GM18517 (cell line): ENCODE measurements around the gene TSPAN2.

Experiments used
- ATAC-seq: cut with Tn5 transposase; IDR thresholded peaks from one replicate; pipeline ENCODE4 v1.9.1; 2021; ENCODE audit warnings: mild to moderate bottlenecking, moderate library complexity; ENCODE audit not compliant: unreplicated experiment

Gene TSPAN2

DNA sequence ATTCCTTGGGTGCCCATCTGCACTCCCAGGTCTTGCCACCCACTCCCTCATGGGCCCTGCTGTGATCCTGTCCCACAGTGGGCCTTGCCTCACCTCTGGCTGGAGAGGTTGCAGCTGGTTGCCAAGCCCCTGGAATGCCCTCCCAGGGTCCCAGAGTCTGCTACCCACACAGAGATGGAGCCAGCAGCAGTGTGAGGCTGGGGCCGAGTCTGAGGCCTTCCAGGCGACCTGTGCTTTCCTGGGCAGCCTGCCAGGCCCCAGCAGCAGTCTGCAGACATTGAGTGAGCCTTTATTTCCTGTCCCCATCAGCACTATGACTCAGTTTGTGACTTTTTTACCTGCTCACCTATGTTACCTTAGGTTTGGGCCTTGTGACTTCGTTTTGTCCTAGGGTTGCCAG lies 25.0 kb upstream of the TSPAN2 start:
- no peak for ATAC-seq

DNA sequence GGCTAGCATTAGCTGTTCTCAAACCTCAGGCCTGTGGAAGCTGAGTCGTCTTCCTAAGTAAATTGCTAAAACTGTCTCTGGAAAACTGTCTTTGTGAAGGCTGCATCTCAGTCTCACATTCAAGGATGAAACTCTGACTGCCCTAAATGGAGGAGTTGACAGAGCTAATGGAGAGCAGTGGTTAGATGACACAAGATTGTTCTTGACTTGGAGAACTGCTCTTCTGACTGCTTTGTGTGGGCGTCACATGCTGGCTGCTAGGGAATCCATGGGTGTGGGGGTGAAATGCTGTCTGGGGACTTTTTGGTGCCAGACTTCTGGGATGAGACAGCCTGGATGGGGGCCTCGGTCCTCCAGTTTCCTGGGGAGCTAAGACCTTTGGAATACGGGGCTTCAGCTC lies 24.5 kb upstream of the TSPAN2 start:
- no peak for ATAC-seq

DNA sequence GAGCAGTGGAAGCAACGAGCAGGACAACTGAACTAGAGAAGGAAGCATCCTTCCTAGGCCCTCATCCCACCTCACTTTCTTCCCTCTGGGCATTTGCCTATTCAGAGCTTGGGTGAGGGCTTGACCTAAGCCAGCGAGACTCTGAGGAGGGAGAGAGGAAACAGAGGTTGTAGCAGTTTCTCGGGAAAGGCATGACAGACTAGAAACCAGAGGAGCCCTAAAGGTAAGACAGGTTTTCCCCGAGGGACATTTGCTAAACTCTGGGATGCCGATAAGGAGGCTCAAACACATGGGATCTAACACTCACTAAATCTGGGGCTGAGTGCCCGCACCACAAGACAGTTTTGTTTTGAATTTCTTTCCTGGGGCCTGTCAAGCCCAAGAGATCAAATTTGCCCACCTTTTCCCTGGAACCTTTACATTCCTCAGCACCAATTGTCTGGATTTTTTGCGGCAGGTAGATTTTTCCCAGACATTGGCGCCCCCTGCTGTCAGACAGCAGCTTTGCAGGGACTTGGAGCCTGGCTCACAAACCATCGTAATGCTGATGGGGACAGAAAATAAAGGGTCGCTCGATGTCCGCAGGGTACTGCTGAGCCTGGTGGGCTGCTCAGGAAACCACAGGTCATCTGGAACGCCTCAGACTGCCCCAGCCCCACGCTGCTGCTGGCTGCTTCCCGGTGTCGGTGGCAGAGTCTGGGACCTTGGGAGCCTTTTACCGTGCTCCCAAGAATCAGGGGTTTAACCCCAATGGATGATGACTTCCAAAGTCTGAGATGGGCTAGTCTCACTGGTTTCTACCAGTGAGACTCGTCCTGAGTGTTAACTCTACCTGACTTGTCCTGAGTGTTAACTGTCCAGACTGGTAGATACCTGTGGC lies 23.4 kb upstream of the TSPAN2 start:
- ATAC-seq: no peak

DNA sequence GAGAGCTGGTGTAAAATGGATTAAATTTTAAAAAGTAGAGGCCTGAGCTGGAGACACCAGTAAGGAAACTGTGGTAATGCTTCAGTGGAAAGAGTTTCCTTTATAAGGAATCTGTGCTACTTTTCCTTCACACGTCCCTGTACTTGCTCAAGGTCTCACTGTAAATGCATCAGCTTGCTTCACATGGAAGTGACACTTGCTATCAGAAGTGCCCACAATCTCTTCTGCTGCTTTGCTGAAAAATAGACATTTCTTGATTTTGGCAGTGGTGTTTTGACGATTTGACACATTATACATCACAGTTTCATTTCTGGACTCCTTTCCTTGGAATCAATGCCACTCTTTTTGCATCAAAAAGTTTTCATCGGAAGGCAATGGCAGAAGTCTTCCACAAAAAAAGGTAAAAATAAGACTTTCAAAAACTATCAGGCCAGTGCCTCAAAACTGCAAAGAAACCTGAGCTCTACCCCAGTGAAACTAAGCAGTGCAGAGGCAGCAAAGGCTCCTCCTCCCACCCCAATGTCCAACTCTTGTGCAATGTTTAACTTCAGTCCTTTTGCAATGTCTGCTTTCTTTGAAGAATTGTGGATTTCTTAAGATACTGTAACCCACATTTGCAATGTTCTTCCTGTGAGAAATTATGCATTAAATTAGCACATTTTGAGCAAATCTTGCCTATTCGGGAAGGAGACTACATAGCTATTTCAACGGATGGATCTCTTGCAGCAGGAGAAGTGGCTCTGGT lies 18.4 kb upstream of the TSPAN2 start:
- no peak for ATAC-seq

DNA sequence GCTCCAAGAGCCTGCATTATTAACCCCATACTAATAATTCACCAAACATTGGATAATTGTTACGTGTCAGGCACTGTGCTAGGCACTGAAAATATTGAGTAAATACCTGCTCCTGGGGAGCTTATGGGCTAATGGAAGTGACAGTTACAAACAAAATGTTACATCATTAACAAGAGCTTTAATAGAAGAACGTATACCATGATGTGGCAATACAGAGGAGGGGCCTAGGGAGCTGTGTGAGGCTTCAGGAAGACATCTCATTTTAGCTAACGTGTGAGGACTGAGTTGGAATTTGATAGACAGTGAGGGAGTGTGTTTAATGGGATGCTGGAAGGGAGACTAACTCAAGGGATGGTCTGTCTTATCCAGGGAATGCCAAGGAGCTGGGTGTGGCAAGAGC lies 16.5 kb upstream of the TSPAN2 start:
- no peak for ATAC-seq

DNA sequence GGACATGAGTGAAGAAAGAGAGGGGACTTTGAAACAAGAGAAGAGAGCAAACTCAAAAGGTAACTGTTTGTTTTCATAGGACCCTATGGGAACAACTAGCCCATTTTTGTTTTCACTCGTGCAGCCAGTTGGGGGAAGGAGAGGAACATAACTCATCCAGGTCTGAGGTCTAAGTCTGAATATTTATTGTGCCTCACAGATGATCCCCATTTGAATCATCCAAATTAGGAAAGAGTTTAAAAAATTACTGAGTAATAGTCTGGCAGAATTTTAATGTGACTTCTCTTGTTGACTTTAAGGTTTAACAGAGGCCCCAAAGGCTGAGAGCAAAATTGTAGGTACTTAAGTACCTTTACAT lies 10.4 kb upstream of the TSPAN2 start:
- ATAC-seq: no peak

DNA sequence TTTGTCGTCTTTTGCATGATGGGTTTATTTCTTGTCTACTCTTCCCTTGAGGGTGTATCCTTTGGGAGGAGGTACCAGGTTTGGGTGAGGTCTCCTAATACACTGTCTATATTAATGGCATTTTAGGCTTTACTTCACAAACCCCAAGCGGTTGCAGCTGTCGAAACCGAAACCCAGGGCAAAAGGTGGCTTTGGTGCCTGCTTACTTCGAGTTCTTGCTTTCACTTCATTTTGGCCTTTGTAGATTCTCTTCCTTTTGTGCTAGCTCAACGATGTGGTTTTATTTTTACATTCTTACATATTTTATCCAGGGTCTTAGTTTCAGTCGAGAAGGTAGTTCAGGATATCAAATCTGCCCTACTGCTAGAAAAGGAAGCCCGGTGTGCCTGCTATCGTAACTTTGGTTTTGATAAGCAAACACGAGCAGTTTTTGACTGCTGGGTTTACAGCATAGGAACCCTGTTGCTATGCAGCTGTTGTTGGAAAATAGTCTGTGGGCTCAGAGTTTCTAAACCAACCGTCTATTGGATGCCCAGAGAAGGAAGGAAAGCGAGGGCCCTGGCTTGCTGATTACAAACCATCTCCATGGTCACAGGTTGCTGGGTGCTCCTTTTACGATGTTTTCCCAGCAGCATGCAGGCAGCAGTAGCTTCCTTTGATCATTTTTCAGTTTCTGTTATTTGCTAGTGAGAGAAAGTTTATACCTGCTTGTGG lies 9.8 kb upstream of the TSPAN2 start:
- ATAC-seq: peak; percentile 88

DNA sequence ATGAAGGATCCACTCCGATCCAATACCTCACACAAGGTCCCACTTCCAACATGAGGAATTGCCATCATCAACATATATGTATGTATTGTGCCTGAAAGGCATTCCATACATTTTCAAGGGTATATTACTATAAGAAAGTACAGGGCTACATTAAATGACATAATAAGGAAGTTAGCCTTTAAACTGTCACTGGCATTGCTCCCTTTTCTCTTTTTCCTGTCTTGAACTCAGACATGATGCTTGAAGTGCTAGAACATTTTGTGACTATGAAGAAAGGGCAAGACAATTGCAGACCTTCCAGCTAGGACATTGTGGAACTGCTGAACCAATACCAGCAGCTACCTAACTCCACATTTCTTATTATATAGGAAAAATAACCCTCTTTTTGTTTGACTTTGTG lies 2.9 kb upstream of the TSPAN2 start:
- no peak for ATAC-seq

DNA sequence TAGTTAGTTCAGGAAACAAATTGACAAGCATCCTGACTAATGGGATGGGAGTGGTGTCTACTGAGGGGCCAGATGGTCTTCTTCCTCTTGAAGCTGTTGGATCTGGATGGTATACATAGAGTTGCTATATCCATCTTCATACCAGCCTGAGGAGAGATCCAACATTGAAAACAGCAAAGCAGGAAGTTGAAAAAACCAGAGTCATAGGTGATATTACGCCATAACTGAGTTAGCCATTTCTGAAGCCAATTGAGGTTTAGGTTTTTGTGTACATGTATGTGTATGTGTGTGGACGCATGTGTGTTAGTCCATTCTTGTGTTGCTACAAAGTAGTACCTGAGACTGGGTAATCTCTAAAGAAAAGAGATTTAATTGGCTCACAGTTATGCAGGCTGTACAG lies 2.3 kb upstream of the TSPAN2 start:
- no peak for ATAC-seq

DNA sequence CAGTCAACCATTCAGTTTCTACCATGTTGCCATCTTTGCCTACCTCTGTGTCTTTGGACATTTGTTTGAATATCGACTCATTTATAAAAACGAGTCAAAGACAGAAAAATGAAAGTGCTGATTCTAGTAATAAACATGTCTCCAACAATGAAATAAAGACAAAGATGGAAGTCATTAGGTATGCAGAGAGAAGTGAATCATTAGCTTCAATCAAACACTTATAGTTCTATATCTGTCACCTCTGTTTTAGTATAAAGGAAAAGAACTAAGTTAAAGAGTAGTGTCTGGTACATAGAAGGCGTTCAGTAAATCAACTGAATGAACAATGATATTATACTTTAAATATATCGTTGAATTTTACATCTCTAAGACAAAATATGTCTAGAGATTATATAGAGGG lies 1.7 kb upstream of the TSPAN2 start:
- no peak for ATAC-seq

DNA sequence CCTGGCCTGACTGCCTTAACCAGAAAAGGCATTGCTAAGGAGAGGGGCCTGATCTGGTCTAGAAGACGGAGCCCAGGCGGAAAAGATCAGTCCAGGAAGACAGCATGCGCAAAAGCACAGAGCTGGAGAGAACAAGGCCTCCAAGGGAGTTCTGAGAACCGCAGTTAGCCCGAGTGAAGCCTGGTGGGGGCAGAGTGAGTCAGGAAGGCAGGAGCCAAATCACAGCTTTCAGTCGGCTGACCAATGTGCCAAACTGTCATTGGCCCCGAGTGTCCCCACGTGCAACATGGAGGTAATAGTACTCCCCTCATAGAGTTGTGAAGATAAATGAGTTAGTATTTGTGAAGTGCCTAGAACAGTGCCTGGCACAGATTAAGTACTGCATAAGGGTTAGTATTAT lies 1.2 kb upstream of the TSPAN2 start:
- ATAC-seq: no peak

DNA sequence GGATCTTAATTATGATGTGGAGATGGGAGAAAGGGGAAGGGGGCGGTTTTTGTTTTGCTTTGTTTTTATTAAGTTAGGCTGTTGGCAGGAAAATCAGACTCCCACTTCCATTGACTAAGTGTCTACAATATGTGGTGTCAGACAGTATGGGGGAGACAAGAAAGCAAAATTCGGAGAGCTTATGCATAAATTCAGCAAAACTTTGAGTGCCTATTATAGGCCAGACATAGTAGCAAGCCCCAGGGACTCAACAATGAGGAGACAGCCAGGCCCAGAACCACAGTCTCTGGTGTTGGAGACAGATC lies 835 bp upstream of the TSPAN2 start:
- ATAC-seq: no peak

DNA sequence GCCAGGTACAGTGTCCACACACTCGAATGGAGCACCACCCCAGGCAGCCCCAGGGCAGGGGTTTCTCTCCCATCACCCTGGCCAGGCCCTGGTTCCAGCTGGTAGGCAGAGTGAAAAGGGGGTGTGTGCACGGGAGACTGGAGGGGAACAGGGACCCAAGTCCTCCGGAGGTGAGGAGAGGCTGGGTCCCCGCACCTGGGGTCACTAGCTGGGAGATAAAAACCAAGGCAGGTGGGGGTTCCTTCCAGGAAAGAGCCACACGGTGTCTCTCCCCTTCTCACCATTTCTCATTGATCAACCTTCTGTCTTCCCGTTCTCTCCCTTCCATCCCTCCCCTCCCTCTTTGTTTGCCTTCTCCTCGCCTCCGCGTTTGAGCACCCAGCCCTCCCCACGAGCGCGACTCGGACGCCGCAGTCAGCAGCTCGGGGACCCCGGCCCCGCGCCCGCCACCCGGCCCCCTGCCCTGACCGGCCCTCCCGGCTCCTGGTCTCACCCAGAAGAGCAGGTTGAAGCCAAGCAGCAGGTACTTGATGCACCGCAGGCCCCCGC lies 358 bp downstream of the TSPAN2 start:
- ATAC-seq: no peak

DNA sequence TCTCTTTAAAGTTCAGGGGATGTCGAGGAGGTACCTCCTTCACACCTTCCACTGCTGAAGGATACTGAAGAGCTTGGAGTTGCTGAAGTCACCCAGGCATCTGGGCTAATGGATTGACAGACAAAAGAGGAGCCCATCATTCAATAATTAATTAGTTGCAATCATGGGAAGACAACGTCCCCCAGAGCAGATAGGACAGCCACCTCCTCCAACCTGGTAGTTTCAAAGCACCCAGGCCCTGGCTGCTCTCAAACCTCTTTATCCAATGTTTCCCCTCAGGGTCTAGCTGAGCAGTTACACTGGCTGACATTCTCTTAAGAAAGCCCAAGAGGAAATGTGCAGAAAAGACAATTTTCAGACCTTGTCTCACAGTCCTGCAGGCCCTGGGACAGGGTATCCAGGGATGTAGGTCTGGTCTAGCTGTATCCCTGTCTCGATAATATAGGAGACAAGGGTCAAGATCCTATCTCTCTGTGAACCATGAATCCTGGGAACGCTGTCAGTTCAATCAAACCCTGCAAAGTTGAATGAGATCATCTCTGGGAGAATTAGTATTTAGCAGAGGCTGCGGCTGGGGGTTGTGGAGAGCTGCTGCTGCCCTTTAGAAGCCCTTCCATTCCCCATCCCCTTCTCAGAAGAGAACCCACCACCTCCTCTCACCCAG lies 1.1 kb downstream of the TSPAN2 start:
- no peak for ATAC-seq

DNA sequence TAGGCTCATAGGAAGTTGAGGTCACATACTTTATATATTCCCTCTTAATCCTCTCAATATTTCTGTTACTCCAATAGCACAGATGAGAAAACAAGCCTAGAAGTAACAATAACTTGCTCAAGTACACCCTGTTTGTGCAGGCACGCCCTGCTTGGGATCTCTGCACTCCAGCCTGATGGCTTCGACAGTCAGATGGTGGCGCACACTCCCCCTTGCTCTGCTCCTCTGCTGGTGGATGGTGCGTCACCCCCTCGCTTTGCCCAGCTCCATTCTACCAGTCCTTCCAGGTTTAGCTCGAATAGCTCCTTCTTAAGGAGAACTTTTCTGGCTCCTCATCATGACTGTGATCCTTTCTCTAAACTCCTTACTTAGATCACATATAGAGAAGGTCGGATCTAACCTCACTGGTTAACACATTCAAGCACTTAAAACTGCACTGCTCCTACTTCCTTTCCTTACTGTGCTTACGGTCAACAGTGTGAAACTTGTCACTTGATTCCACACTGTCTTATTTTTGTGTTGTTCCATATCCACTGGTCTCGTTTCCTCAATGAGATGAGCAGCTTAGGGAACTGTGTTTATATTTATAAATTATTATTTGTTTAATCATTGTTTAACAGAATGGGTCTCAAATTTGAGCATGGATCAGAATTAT lies 3.0 kb downstream of the TSPAN2 start:
- no peak for ATAC-seq

DNA sequence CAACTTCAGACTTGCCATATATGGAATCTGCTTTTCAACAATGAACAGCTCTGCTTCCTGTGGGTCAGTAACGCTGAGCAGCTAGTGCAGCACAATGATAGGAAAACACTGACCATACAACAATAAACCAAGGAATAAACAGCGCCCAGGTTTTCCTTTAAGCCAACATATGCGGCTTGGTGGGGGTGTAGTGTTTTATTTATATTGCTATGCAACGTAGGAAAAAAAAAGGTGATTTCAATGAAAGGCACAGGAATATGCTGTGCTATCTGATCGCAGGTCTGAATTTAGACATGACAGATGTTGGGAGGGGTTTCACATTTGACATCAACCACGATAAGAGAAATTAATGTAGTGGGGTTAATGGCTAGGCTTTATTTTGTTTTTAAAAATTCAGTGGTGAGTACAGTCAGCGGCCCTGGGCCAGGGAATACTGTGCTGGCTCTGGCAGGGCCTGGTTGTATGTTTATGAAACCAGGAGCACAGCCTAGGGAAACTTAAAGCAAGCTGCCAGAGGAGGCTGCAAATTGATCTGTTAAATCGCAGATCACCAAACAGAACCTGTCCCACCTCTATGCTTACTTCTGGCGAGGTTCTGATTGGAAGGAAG lies 4.3 kb downstream of the TSPAN2 start:
- no peak for ATAC-seq

DNA sequence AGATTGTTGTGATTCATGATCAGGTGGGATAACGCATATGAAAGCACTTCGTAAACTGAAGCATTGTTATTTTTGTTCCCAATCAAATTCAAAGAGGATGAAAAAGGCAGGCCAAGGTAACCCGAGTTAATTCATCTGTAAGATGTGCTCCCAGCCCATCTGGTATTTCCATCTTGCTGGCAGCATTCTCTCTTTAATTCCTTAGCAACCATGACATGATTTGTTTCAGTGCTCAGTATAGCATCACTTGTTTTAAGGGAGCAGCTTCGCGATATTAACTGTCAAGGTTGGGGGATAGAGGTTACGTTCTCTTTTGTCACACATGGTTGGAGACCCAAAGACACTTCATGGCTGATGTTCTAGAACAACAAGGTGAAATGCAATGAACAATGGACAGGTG lies 6.4 kb downstream of the TSPAN2 start:
- no peak for ATAC-seq

DNA sequence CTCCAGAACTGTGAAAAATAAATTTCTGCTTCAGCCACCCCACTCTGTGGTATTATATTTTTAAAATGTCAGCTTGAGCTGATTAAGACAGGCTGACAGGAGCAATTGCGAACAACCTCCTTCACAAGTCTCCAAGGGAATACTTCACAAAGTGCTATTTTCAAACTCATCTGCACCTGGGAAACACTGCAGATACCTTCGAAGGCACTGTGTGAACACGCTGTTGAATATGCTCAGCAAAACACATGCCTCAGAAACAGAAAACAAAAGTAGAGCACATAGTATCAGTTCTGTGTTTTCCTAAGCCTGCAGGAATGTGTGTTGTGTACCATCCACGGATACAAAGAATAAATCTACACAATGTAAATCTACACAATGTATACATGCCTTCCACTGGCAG lies 10.6 kb downstream of the TSPAN2 start:
- no peak for ATAC-seq

DNA sequence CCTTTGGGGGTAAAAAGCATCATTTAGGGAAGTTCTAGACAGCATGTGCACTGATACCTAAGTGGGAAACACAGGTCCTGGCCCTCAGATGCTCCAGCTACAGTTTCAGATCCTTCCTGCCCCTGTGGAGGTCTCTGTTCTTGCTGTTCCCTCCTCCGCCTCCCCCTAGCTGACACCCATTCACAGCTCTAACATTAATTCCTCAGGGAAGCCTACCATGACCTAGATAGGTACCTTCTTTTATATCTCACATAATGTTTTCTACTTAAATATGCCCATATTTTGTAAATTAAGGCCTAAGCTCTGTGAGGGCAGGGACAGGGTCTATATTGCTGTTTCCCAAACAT lies 11.3 kb downstream of the TSPAN2 start:
- no peak for ATAC-seq

DNA sequence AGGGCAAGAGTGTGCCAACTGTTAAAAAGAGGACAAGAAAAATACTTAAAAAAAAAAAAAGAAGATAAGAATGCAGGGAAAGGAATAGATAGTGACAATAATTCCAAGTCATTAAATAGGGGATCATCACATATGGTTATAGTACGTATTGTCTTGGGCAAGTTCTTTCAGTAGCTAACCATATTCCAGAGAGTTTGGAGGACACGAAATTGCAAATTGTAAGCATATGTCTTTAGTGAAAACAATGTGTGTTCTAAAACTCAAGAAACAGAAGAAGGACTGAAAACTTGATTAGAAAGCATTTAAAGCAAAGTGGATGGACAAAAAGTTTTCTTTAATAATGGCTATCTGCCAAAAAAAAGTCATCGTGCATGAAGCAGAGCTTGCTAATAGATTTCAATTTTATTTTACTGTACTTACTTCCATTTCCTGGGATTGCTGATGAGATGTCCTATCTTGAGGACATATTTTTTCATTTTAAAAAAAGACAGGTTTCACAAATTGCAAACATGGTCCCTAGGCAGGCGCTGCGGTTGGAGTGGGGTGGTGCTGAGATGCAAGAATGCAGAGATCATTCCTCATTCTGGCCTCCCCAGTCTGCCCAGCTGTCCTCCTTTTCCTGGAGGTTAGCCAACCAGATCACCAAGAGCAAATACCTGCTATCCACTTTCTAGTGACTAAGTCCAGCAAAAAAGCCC lies 11.9 kb downstream of the TSPAN2 start:
- no peak for ATAC-seq
